GM23248 (cell line): ENCODE data around the gene SELENOS. TPM values are rescaled to one million over a fixed set of nuclear protein-coding genes. Genes with fewer than 3 reads are reported as not detected.

Experiments used
- DNase-seq: peaks from one replicate; pipeline ENCODE4 v3.0.0-alpha.2; 2015
- H2AFZ ChIP-seq: fragments of 200-600 bp; sonication (generic); 2 replicates; pipeline ENCODE4 v1.6.1; 2016; ENCODE audit warnings: antibody characterized with exemption
- H3F3A ChIP-seq: fragments of 200-600 bp; sonication (generic); 2 replicates; pipeline ENCODE4 v1.6.1; 2016; ENCODE audit warnings: mild to moderate bottlenecking, antibody characterized with exemption, mixed run types; ENCODE audit not compliant: insufficient read depth
- H3K27ac ChIP-seq: fragments of 200-600 bp; sonication (generic); 2 replicates; pipeline ENCODE4 v1.5.1; 2016; ENCODE audit warnings: mild to moderate bottlenecking
- H3K27me3 ChIP-seq: fragments of 200-600 bp; sonication (generic); replicated peaks from 2 replicates; pipeline ENCODE4 v1.6.1; 2016; ENCODE audit warnings: mild to moderate bottlenecking; ENCODE audit not compliant: insufficient read depth
- H3K36me3 ChIP-seq: fragments of 200-600 bp; sonication (generic); 2 replicates; pipeline ENCODE4 v1.6.1; 2016; ENCODE audit warnings: low read depth, mild to moderate bottlenecking
- H3K4me1 ChIP-seq: fragments of 200-600 bp; sonication (generic); 2 replicates; pipeline ENCODE4 v1.6.1; 2016; ENCODE audit warnings: mild to moderate bottlenecking; ENCODE audit not compliant: insufficient read depth
- H3K4me2 ChIP-seq: fragments of 200-600 bp; sonication (generic); one replicate; pipeline ENCODE4 v1.6.1; 2016; ENCODE audit warnings: mild to moderate bottlenecking; ENCODE audit not compliant: unreplicated experiment
- H3K4me3 ChIP-seq: fragments of 200-600 bp; sonication (generic); 2 replicates; pipeline ENCODE4 v1.5.1; 2016; ENCODE audit warnings: mild to moderate bottlenecking
- H3K79me2 ChIP-seq: fragments of 200-600 bp; sonication (generic); 2 replicates; pipeline ENCODE4 v1.6.1; 2016; ENCODE audit warnings: mild to moderate bottlenecking; ENCODE audit not compliant: insufficient read depth
- H3K9ac ChIP-seq: fragments of 200-600 bp; sonication (generic); 2 replicates; pipeline ENCODE4 v1.6.1; 2016; ENCODE audit warnings: mild to moderate bottlenecking
- H3K9me2 ChIP-seq: fragments of 200-600 bp; sonication (generic); 2 replicates; pipeline ENCODE4 v1.6.1; 2016; ENCODE audit warnings: mixed run types, mild to moderate bottlenecking, moderate library complexity; ENCODE audit not compliant: insufficient read depth
- H3K9me3 ChIP-seq: fragments of 200-600 bp; sonication (generic); one replicate; pipeline ENCODE4 v1.6.1; 2017; ENCODE audit warnings: low read depth
- H4K20me1 ChIP-seq: fragments of 200-600 bp; sonication (generic); 2 replicates; pipeline ENCODE4 v1.6.0; 2016; ENCODE audit not compliant: insufficient read depth
- EZH2 ChIP-seq: fragments of 200-600 bp; sonication (generic); IDR thresholded peaks from 2 replicates; pipeline ENCODE4 v1.6.1; 2018; ENCODE audit warnings: antibody characterized with exemption, mild to moderate bottlenecking; ENCODE audit not compliant: insufficient read depth, poor library complexity, severe bottlenecking
- EZH2phosphoT487 ChIP-seq: fragments of 200-600 bp; sonication (generic); IDR thresholded peaks from 2 replicates; pipeline ENCODE4 v1.6.1; 2018; ENCODE audit warnings: antibody characterized with exemption, moderate library complexity, mild to moderate bottlenecking, low read depth; ENCODE audit not compliant: insufficient read depth
- WGBS, 2 experiments: methylation state at CpG; one replicate each; pipeline ENCODE4 v1.1.6; 2015 to 2017; ENCODE audit warnings: low lambda C conversion rate in 2 of 2, low coverage in 1 of 2; ENCODE audit errors: missing lambda C conversion rate in 2 of 2; 5-methylcytosine and 5-hydroxymethylcytosine counted together
- in situ Hi-C: fragments of 300-500 bp; cut with MboI; formaldehyde crosslinking; loops from 2 replicates; pipeline ENCODE4 v1.15.0; 2020
- polyA plus RNA-seq: library from polyadenylated mRNA; unstranded; fragments of >200 nt; fragmentation: Nextera tagmentation; extraction: Ambion mirVana; gene quantifications from 2 replicates; pipeline ENCODE4 v1.2.1, GENCODE V29; 2016
- total RNA-seq: library from RNA; depleted of rRNA; stranded (reverse); fragments of >200 nt; shearing (Covaris generic); gene quantifications from 2 replicates; pipeline ENCODE4 v1.2.3, GENCODE V29; 2014

Gene SELENOS
- total and polyA plus RNA-seq, 2 experiments from 2014 or later, result 98.7 to 142 TPM

DNA sequence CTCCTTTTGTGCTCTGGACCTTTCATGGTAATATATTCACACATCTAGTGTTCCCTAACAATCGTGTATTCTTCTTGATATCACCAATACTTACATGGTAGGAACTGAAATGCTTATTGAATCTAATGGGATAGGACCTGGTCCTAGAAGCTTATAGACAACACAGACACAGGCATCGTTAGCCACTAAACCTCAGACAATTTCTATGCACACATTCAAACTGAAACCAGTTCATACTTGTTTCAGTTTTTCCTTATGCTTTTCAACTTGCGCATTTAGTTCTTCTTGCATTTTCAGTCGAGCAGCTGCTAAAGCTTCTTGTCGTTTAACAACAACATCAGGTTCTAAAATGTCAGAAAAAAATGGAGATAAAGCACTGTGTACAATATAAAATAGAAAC is 2.3 kb downstream of the SELENOS start:
- H3F3A ChIP-seq, result peaks cover 69% of the 10 kb centered on the region
- 74 to 80% methylated on average over 5 of the region's 5 CpGs for WGBS, 2 experiments
- H3K9me2 ChIP-seq, result no peaks in the 10 kb centered on the region
- H3K9me3 ChIP-seq, result no peaks in the 10 kb centered on the region
- no peak for TF ChIP-seq EZH2phosphoT487
- no peak for TF ChIP-seq EZH2
- peak overlapping the region; percentile 100; the same call in 1 of the 2 replicates for H3K9ac ChIP-seq
- H2AFZ ChIP-seq, result no peak overlapping the region
- H3K4me3 ChIP-seq, result no peak overlapping the region
- no peak overlapping the region for H3K4me2 ChIP-seq
- in situ Hi-C loops, result no loop called here
- H3K27me3 ChIP-seq, result no peaks in the 10 kb centered on the region
- peaks cover 13% of the 10 kb centered on the region; the same call in 1 of the 2 replicates for H3K4me1 ChIP-seq
- no peaks in the 10 kb centered on the region for H4K20me1 ChIP-seq
- no peak for DNase-seq
- peaks cover 43% of the 10 kb centered on the region for H3K79me2 ChIP-seq
- H3K36me3 ChIP-seq, result peaks cover 54% of the 10 kb centered on the region
- H3K27ac ChIP-seq, result no peak overlapping the region

- Histone ChIP-seq H3K36me3 (peaks cover 48% of the 10 kb centered on the region), H3K9ac (no peak overlapping the region), H3K9me2 (no peaks in the 10 kb centered on the region), H2AFZ (no peak overlapping the region), H3F3A (peaks cover 70% of the 10 kb centered on the region), H3K4me2 (no peak overlapping the region), H3K27ac (no peak overlapping the region), H3K27me3 (no peaks in the 10 kb centered on the region), H3K79me2 (peaks cover 43% of the 10 kb centered on the region), H3K9me3 (no peaks in the 10 kb centered on the region), H3K4me1 (peaks cover 17% of the 10 kb centered on the region), H3K4me3 (no peak overlapping the region), H4K20me1 (no peaks in the 10 kb centered on the region)
- WGBS, 2 experiments, result 82 to 83% methylated on average over 5 of the region's 5 CpGs
- in situ Hi-C loops, result loop anchor here (25.0 kb wide), 1 partner anchor 361 kb away; the partner anchor contains the start of gene LRRK1
- TF ChIP-seq EZH2phosphoT487 (no peak), EZH2 (no peak)
- DNase-seq, result no peak
Observed at GRCh38 chr15:101273534-101273933, 3.8 kb downstream of the SELENOS start.

- no peak for TF ChIP-seq EZH2
- TF ChIP-seq EZH2phosphoT487, result no peak
- in situ Hi-C loops, result loop anchor here (25.0 kb wide), 1 partner anchor 360 kb away; the partner anchor contains the start of gene LRRK1
- WGBS, 2 experiments, result 82 to 86% methylated on average over 9 of the region's 9 CpGs
- Histone ChIP-seq H3K9ac (no peak overlapping the region), H3K4me3 (no peak overlapping the region), H3F3A (peaks cover 70% of the 10 kb centered on the region), H3K27ac (no peak overlapping the region), H3K4me1 (peaks cover 22% of the 10 kb centered on the region), H3K79me2 (peaks cover 43% of the 10 kb centered on the region), H4K20me1 (no peaks in the 10 kb centered on the region), H3K9me2 (no peaks in the 10 kb centered on the region), H3K36me3 (peaks cover 48% of the 10 kb centered on the region), H3K9me3 (no peaks in the 10 kb centered on the region), H3K27me3 (no peaks in the 10 kb centered on the region), H2AFZ (no peak overlapping the region), H3K4me2 (no peak overlapping the region)
- no peak for DNase-seq
Observed at GRCh38 chr15:101272584-101272983, 4.7 kb downstream of the SELENOS start.

DNA sequence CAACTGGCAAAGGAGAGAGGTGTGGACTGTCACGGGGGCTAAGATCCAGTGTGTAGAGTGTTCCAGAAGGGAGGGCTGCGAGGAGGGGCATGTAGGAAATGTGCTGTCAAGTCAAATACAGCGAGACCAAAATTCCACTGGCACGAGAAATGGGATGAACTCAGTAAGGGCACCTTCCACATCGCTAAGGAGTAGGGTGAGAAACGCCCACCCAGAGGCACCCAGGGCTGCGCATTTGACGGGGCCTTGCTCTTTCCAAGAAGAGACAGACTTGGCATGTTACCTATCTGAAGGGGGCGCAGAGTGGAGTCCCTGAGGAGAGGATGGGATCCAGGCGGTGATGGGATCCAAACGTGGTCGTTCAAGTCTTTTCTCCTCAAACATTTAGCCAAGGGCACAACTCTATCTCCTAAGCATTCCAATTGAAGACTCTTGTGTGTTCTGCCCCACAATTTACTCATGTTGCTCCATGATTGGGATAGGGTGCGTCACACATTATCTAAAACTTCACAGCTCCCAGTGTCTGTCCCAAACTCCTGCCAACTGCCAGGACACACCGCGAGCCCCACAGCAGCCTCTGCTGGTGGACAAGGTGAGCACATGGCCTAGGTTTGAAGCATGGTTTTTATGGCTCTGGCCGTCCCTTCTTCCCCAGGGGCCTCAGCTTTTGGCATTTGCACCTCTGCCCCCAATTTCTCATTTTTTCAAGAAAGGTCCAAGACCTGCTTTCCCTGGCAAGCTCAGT is 7.6 kb downstream of the SELENOS start:
- H3K4me2 ChIP-seq, result no peak overlapping the region
- H3K27me3 ChIP-seq, result no peaks in the 10 kb centered on the region
- no peak for TF ChIP-seq EZH2
- TF ChIP-seq EZH2phosphoT487, result no peak
- H3K9me3 ChIP-seq, result no peaks in the 10 kb centered on the region
- no peak overlapping the region for H2AFZ ChIP-seq
- no peaks in the 10 kb centered on the region for H4K20me1 ChIP-seq
- no peak overlapping the region for H3K27ac ChIP-seq
- H3K4me3 ChIP-seq, result no peak overlapping the region
- H3K36me3 ChIP-seq, result peaks cover 39% of the 10 kb centered on the region
- in situ Hi-C loops, result loop anchor here (10.0 to 25.0 kb wide), 2 partner anchors 357 to 655 kb away; partner anchors contain the start of gene LRRK1
- WGBS, 2 experiments, result 76 to 77% methylated on average over 16 of the region's 16 CpGs
- no peaks in the 10 kb centered on the region for H3K9me2 ChIP-seq
- no peak overlapping the region for H3K9ac ChIP-seq
- peaks cover 33% of the 10 kb centered on the region for H3K4me1 ChIP-seq
- peaks cover 19% of the 10 kb centered on the region for H3K79me2 ChIP-seq
- peak; percentile 61 for DNase-seq
- H3F3A ChIP-seq, result peaks cover 86% of the 10 kb centered on the region
